IPS-NIHi7 (cell line): ENCODE measurements around the gene POLN.
"Not testable (repeated sequence)": the region's sequence is repeated elsewhere in the genome, so short reads cannot be mapped to it uniquely, and the experiment has no call there.

ENCODE experiments used
- DNase-seq: peaks from one replicate; pipeline ENCODE4 v3.0.0; 2012; ENCODE audit warnings: mixed read lengths; ENCODE audit errors: extremely low spot score

POLN gene

DNA sequence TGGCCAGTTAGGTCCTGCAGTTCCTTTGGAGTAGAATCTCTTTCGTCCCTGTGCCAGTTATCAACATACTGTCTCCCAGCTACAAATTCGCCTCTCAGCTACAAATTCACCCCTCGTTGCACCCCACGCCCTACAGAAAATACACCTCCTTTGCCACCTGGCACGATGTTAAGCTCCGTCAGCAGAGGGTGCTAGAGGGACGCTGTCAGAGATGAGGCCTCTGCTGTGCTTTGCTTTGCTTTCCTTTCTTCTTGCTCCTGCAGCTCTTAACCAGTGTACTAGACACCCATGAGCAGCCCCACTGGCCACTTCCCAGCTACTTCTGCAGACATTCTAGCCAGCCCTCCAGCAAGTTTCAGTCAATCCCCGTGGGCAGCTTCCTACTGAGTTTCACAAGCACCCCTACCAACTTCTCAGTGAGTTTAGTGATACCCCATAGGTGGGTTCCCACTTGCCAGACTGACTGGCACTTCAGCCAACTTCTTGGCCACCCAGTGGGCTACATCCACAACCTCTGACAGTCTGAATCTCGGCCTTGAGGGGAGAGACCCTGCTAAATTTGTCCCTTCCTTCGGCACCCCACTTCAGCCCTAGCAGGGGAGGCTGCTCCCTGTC, 21.8 kb downstream of the POLN start:
- DNase-seq: peak; percentile 80

GRCh38 chr4:2219233-2219760, 22.6 kb downstream of the POLN start:
- DNase-seq: no peak

DNA sequence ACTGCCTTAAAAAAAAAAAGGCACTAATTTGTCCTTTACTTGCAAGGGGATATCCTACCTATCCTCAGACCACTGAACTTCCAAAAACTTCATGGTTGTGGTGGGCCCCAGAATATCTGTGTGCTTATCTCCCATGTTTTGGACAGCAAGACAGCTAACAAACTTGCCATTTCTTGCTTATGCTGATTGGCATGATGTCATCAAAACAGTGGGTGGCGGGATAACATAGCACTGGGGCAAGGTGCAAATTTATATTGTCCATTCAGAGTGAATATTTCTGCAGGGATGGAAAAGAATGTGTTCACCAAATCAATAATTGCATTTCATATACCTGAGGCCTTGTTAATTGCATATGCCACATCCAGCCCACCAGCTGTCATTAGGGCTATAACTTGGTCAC, 23.5 kb downstream of the POLN start:
- no peak for DNase-seq

GRCh38 chr4:2217726-2218125, 24.2 kb downstream of the POLN start:
- no peak for DNase-seq

DNA sequence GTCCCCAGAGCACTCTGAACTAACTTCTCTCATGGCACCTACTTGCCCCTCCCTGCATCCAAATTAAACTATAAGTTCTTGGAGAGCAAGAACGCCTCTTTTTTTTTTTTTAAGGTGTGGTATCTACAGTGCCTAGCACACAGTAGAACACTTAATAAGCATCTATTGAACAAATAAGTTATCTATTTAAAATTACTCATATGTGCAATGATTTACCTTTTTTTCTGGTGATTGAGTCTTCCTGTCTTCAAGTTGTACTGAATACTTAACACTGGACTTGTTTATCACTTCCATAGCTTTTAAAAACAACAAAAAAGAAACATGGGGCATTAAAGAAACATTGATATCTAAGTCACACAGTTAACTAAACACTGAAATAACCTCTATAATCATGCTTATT, 29.1 kb downstream of the POLN start:
- DNase-seq: no peak

DNA sequence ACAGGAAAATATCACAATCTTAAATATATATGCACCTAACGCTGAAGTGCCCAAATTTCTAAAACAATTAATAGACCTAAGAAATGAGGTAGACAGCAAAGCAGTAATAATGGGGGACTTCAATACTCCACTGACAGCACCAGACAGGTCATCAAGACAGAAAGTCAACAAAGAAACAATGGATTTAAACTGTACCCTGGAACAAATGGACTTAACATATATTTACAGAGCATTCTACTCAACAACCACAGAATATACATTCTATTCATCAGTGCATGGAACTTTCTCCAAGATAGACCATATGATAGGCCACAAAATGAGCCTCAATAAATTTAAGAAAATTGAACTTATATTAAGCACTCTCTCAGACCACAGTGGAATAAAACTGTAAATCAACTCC, 39.1 kb downstream of the POLN start:
- not testable (repeated sequence) for DNase-seq

- no peak for DNase-seq
These were observed 47.4 kb downstream of the POLN start for GRCh38 chr4:2194496-2194895.

GRCh38 chr4:2193326-2193725, 48.6 kb downstream of the POLN start:
- no peak for DNase-seq

GRCh38 chr4:2186865-2187172, 55.1 kb downstream of the POLN start:
- DNase-seq: no peak

DNA sequence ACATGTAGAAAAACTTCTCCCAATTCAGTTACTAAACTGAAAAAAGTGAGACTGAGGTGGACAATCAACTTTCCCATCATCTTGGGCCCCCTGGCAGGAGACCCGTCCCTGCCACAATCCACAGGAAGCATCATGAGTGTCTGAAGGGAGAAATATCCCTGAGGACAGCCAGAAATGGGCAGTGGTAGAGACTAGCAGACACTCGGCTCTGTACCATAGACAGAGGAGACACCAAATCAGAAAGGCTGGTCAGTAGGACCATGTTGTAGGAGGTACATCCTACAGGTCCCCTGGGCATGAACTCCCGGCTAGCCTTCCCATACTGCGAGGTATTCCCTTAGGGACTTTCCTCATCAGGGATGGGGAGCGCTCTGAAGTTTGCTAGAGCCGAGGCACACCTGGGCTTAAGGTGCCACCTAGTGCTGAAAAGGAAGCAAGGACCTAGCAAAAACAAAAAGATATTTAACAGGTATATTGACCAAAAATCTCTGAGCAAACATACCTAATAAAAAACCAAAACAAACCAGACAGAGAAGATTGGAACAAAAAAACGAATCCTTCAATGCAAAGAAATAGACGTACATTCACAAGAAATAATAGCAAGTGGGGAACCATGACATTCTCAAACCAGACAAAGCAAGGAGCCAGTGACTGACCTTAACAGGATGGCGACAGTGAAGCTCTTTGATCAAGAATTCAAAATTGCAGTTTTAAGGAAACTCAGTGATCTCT, 55.6 kb downstream of the POLN start:
- peak; percentile 81 for DNase-seq

GRCh38 chr4:2183394-2183793, 58.5 kb downstream of the POLN start:
- DNase-seq: no peak

DNA sequence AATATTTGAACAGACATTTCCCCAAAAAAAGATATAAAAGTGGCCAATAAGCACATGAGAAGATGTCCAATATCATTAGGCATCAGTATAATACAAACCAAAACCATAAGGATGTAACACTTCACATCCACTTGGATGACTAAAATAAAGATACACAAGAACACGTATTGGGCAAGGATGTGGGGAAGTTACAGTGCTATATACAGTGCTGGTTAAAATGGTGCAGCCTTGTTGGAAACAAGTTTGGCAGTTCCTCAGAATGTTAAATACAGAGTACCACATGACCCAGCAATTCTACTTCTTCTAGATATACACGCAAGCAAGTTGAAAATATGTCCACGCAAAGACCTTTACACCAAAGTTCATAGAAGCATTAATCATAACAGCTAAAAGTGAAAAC, 58.9 kb downstream of the POLN start:
- DNase-seq: no peak

- no peak for DNase-seq
These were observed 61.5 kb downstream of the POLN start for GRCh38 chr4:2180410-2180809.

GRCh38 chr4:2179717-2180116, 62.2 kb downstream of the POLN start:
- no peak for DNase-seq

DNA sequence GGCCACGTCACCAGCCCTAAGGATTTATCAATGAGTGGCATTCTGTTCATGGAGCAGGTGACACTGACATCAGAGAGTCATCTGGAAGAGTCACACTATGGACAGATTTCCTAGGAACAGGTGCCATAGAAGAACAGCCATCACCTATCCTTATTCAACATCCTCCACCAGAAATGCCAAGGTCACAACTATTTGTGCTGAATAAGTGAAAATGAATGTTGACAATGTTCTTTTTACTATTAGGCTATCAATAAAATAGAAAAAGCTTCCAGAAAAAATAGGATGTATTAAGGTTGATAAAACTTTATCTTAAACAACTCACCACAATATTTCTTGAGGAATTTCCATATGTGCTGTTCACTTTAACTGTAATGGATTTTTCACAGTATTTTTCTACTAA, 62.9 kb downstream of the POLN start:
- DNase-seq: no peak

- peak; percentile 42 for DNase-seq
These were observed 64.4 kb downstream of the POLN start for GRCh38 chr4:2177443-2178093.

DNA sequence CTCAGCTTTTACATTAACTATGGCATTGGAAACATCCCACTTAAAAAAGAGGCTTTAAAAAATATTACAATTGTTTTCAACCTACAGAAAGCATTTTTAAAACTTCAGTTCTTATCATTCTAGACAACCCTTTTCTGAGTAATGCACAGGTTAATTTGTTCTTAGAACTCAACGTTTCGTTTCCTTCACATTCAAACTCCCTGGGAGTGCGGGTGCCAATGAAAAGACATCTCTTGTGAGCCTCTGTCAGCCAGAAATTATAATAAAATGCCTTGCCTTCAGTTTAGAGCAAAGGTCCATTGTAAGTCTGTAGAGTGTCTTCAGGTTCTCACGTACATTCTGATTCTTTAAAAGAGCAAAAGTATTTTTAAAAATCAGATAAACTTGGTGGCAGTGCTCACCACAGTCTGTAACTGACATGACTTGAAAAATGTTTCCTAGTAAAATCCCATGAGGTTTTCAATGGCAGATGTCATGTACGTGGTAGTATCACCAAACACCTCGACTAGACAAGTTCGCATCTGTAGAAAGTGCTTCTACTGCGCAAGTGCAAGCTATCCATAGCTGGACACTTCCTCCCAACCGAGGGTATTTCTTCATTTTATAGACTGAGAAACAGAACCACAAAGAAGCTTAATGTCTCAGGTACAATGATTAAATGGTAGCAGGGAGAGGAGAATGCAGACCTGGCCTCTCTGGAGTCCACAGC, 65.8 kb downstream of the POLN start:
- no peak for DNase-seq

DNA sequence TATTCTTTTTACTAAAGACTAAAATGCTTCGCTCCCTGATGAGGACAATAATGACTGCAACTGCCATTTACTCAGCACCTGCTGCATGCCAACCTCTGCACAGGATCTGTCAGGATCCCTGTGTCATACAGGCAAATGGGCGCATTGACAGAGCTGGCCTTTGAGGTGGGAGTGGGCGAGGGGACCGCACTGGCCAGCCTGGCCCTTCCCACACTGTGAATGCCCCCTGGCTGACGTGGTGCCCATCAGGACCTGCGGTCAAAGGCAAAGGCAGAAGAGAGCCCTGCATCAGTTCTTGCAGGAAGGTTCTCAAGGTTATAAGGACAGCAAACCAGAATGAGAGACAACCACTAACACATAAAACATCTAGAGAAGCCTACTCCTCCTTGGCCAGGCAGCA, 67.9 kb downstream of the POLN start:
- DNase-seq: no peak

- no peak for DNase-seq
These were observed 69.2 kb downstream of the POLN start for GRCh38 chr4:2172627-2173231.

DNA sequence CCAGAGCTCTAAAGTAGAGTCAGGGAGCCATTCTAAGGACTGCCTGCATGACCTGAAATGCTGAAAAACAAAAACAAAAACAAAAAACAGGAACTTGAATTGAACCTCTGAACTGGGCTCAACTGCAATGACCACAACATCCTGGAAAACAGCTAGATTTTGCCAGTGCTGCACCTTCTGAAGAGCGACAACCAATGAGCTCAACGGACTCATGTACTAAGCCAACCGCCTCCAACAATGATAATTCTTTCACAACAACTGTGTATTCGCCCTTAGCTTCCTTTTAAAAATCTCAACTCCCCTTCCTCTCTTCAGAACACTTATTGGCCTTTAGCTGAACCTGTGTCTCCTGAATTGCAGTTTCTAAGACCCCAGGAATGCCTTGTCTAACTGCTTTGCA, 69.8 kb downstream of the POLN start:
- DNase-seq: no peak

GRCh38 chr4:2168469-2169319, 73.2 kb downstream of the POLN start:
- DNase-seq: no peak
